Liver (tissue), 9 donors: ENCODE results near the gene FAM13A. TPM values are rescaled to one million over a fixed set of nuclear protein-coding genes. Genes with fewer than 3 reads are reported as not detected.

Experiments used
- DNase-seq: peaks from one replicate; pipeline ENCODE4 v3.0.0-alpha.2; 2017; ENCODE audit warnings: low spot score
- H3K27ac ChIP-seq, 2 donors: one replicate each; pipeline ENCODE4 v1.7.0; 2013; ENCODE audit warnings: inconsistent platforms in 2 of 2, low read length in 2 of 2, control low read depth in 1 of 2, low read depth in 1 of 2, mild to moderate bottlenecking in 1 of 2
- H3K27me3 ChIP-seq, 4 donors: one replicate each; pipeline versions ENCODE4 v1.6.1 to v1.7.0; 2013; ENCODE audit warnings: low read length in 3 of 4, inconsistent platforms in 1 of 4, mild to moderate bottlenecking in 1 of 4, moderate library complexity in 1 of 4; ENCODE audit not compliant: control insufficient read depth in 4 of 4, insufficient read depth in 4 of 4
- H3K36me3 ChIP-seq, 4 donors: one replicate each; pipeline versions ENCODE4 v1.6.1 to v1.7.0; 2013; ENCODE audit warnings: low read length in 3 of 4, mild to moderate bottlenecking in 3 of 4, low read depth in 1 of 4, moderate library complexity in 1 of 4; ENCODE audit not compliant: control insufficient read depth in 4 of 4, insufficient read depth in 3 of 4
- H3K4me1 ChIP-seq, 4 donors: one replicate each; pipeline versions ENCODE4 v1.6.1 to v1.7.0; 2013; ENCODE audit warnings: low read length in 3 of 4, mild to moderate bottlenecking in 3 of 4, moderate library complexity in 1 of 4; ENCODE audit not compliant: control insufficient read depth in 4 of 4, insufficient read depth in 4 of 4
- H3K4me3 ChIP-seq, 3 donors: one replicate each; pipeline versions ENCODE4 v1.6.1 to v1.7.0; 2013; ENCODE audit warnings: low read length in 3 of 3, control low read depth in 1 of 3, low read depth in 1 of 3, mild to moderate bottlenecking in 1 of 3
- H3K9ac ChIP-seq, 2 donors: one replicate each; pipeline ENCODE4 v1.7.0; 2013; ENCODE audit warnings: low read length in 2 of 2, mild to moderate bottlenecking in 2 of 2, moderate library complexity in 2 of 2, control low read depth in 1 of 2, low read depth in 1 of 2
- H3K9me3 ChIP-seq, 4 donors: one replicate each; pipeline versions ENCODE4 v1.6.1 to v1.7.0; 2013; ENCODE audit warnings: low read length in 3 of 4; ENCODE audit not compliant: control insufficient read depth in 4 of 4
- ATF3 ChIP-seq: IDR thresholded peaks from 2 replicates; pipeline ENCODE4 v1.6.1; 2016; ENCODE audit warnings: antibody characterized with exemption
- CTCF ChIP-seq: fragments of 150-350 bp; IDR thresholded peaks from 2 replicates; pipeline ENCODE4 v1.5.1; 2017; ENCODE audit warnings: improper control_type of control experiment, low read depth, low read length; ENCODE audit not compliant: missing input control
- EGR1 ChIP-seq, 2 donors: IDR thresholded peaks; 2 replicates each; pipeline ENCODE4 v1.6.1; 2016 to 2018; ENCODE audit warnings: antibody characterized with exemption in 2 of 2, low read depth in 2 of 2
- FOXA1 ChIP-seq: IDR thresholded peaks from 2 replicates; pipeline ENCODE4 v1.6.1; 2016; ENCODE audit warnings: antibody characterized with exemption
- FOXA2 ChIP-seq: IDR thresholded peaks from 2 replicates; pipeline ENCODE4 v1.6.1; 2016; ENCODE audit warnings: antibody characterized with exemption
- GABPA ChIP-seq, 2 donors: IDR thresholded peaks in 1 of 2; conservative IDR thresholded peaks in 1 of 2; 2 replicates each; pipeline ENCODE4 v1.6.1; 2016; ENCODE audit warnings: antibody characterized with exemption in 2 of 2, mild to moderate bottlenecking in 1 of 2, moderate library complexity in 1 of 2
- HNF4A ChIP-seq, 2 donors: conservative IDR thresholded peaks; 2 replicates each; pipeline ENCODE4 v1.6.1; 2016; ENCODE audit warnings: antibody characterized with exemption in 2 of 2, mild to moderate bottlenecking in 2 of 2
- HNF4G ChIP-seq: IDR thresholded peaks from 2 replicates; pipeline ENCODE4 v1.6.1; 2016; ENCODE audit warnings: antibody characterized with exemption
- JUND ChIP-seq, 2 donors: IDR thresholded peaks; 2 replicates each; pipeline ENCODE4 v1.6.1; 2016; ENCODE audit warnings: antibody characterized with exemption in 2 of 2
- MAX ChIP-seq: IDR thresholded peaks from 2 replicates; pipeline ENCODE4 v1.6.1; 2016; ENCODE audit warnings: antibody characterized with exemption
- NR2F2 ChIP-seq: IDR thresholded peaks from 2 replicates; pipeline ENCODE4 v1.6.1; 2016; ENCODE audit warnings: antibody characterized with exemption
- RAD21 ChIP-seq, 2 donors: IDR thresholded peaks; 2 replicates each; pipeline ENCODE4 v1.6.1; 2016; ENCODE audit warnings: antibody characterized with exemption in 2 of 2, mild to moderate bottlenecking in 2 of 2
- REST ChIP-seq: IDR thresholded peaks from 2 replicates; pipeline ENCODE4 v1.6.1; 2016; ENCODE audit warnings: antibody characterized with exemption, mild to moderate bottlenecking
- RXRA ChIP-seq, 2 donors: IDR thresholded peaks; 2 replicates each; pipeline ENCODE4 v1.6.1; 2017 to 2018; ENCODE audit warnings: antibody characterized with exemption in 2 of 2, mild to moderate bottlenecking in 1 of 2
- SP1 ChIP-seq: IDR thresholded peaks from 2 replicates; pipeline ENCODE4 v1.6.1; 2018; ENCODE audit warnings: antibody characterized with exemption, mild to moderate bottlenecking
- TAF1 ChIP-seq: conservative IDR thresholded peaks from 2 replicates; pipeline ENCODE4 v1.6.1; 2016; ENCODE audit warnings: antibody characterized with exemption, mild to moderate bottlenecking
- YY1 ChIP-seq: IDR thresholded peaks from 2 replicates; pipeline ENCODE4 v1.6.1; 2016; ENCODE audit warnings: antibody characterized with exemption, mild to moderate bottlenecking
- ZBTB33 ChIP-seq: IDR thresholded peaks from 2 replicates; pipeline ENCODE4 v1.6.1; 2016; ENCODE audit warnings: antibody characterized with exemption
- whole genome bisulfite sequencing: extraction: QIAGEN DNeasy Blood & Tissue Kit; methylation state at CpG from one replicate; pipeline ENCODE4 v1.1.7; 2013; 5-methylcytosine and 5-hydroxymethylcytosine counted together
- polyA plus RNA-seq, 2 donors: library from polyadenylated mRNA; stranded (reverse) in 1 of 2; unstranded in 1 of 2; fragments of 200-250 nt in 1 of 2; fragments of >200 nt in 1 of 2; fragmentation: Nextera tagmentation in 1 of 2; extraction: Ambion mirVana in 1 of 2; gene quantifications; one replicate each; pipeline versions ENCODE4 v1.2.1 to v1.2.3, GENCODE V29; 2013 to 2015
- total RNA-seq, 2 donors: library from RNA; depleted of rRNA; stranded (reverse); fragments of >200 nt; gene quantifications; one replicate each; pipeline ENCODE4 v1.2.3, GENCODE V29; 2014
- donor health status: healthy.
- donor health status: healthy.
- donor health status: healthy.
- donor health status: healthy.
- donor health status: healthy.

FAM13A gene
- total RNA-seq = 10 to 100 TPM; 14.9 to 39.8 TPM
- polyA plus RNA-seq = 10 to 100 TPM; 15.5 to 52.9 TPM

GRCh38 chr4:89056953-89057398, at the start of gene FAM13A:
Gene FAM13A (minus strand): TSS chr4:89057185. CDS start chr4:89056964, 221 bp downstream.
- 13% methylated on average over 9 of the region's 9 CpGs for WGBS
- Histone ChIP-seq H3K9ac (peak within 1 kb of the TSS in 1 of 2 donors; percentile 69), H3K4me3 (peak within 1 kb of the TSS; percentile 22 to 78 (median 40)), H3K9me3 (no peaks in the 10 kb centered on the region), H3K27ac (peak within 1 kb of the TSS; percentile 7 to 55), H3K27me3 (no peaks in the 10 kb centered on the region), H3K36me3 (no peaks in the 10 kb centered on the region), H3K4me1 (peaks cover 0 to 10% (median 0%) of the 10 kb centered on the region in 4 donors)
- peak; percentile 19 to 21 for TF ChIP-seq RAD21 (IDR thresholded peaks at IDR 0.05)
- peak; percentile 23 for TF ChIP-seq SP1
- TF ChIP-seq REST = no peak
- no peak for TF ChIP-seq ATF3
- peak; percentile 36 to 44 for TF ChIP-seq HNF4A (conservative IDR thresholded peaks at IDR 0.05)
- no peak for TF ChIP-seq HNF4G
- TF ChIP-seq FOXA1 = no peak
- no peak for TF ChIP-seq NR2F2
- no peak for TF ChIP-seq CTCF
- TF ChIP-seq RXRA (IDR thresholded peaks at IDR 0.05) = peak in 1 of 2 donors; percentile 20
- TF ChIP-seq ZBTB33 = no peak
- no peak for TF ChIP-seq GABPA (IDR thresholded peaks at IDR 0.05 in 1 of 2, conservative IDR thresholded peaks at IDR 0.05 in 1 of 2)
- no peak for TF ChIP-seq JUND (IDR thresholded peaks at IDR 0.05)
- peak; percentile 77 for TF ChIP-seq YY1
- TF ChIP-seq MAX = peak; percentile 30
- TF ChIP-seq EGR1 (IDR thresholded peaks at IDR 0.05; ENCODE audit: low read depth in 2 of 2) = no peak
- TF ChIP-seq FOXA2 = no peak
- TF ChIP-seq TAF1 = peak; percentile 37
- peak; percentile 69 for DNase-seq
